Fibroblast of villous mesenchyme (primary cell): ENCODE measurements around the gene DENND4C. TPM values are rescaled to one million over a fixed set of nuclear protein-coding genes. Genes with fewer than 3 reads are reported as not detected.
"Not testable (repeated sequence)": the region's sequence is repeated elsewhere in the genome, so short reads cannot be mapped to it uniquely, and the experiment has no call there.

Source experiments
- DNase-seq: peaks from one replicate; pipeline ENCODE4 v3.0.0-alpha.2; 2010; ENCODE audit warnings: low read depth
- H3K4me3 ChIP-seq: 2 replicates; pipeline ENCODE4 v1.5.1; 2011; ENCODE audit warnings: low read depth, mild to moderate bottlenecking, low read length
- CTCF ChIP-seq: IDR thresholded peaks from 2 replicates; pipeline ENCODE4 v1.5.1; 2012; ENCODE audit warnings: low read depth, mild to moderate bottlenecking, low read length; ENCODE audit not compliant: insufficient read depth
- total RNA-seq: library from RNA; depleted of rRNA; stranded (reverse); fragments of >200 nt; gene quantifications from 2 replicates; pipeline ENCODE4 v1.2.3, GENCODE V29; 2012

DENND4C gene
- total RNA-seq, 1 donor: 70.0 TPM

- no peak for TF ChIP-seq CTCF
- no peak for DNase-seq
These were observed 167.4 kb downstream of the DENND4C start for GRCh38 chr9:19397845-19398244.

GRCh38 chr9:19403231-19403630 is 172.7 kb downstream of the DENND4C start:
- DNase-seq, H3K4me3 ChIP-seq: not testable (repeated sequence)

More at GRCh38 chr9:19397845-19398244, 167.4 kb downstream of the DENND4C start:
- H3K4me3 ChIP-seq: no peak overlapping the region

- no peak for DNase-seq
- TF ChIP-seq CTCF: no peak
- H3K4me3 ChIP-seq: no peak overlapping the region
These were observed 174.0 kb downstream of the DENND4C start for GRCh38 chr9:19404283-19405075.

- DNase-seq: no peak
These were observed 175.3 kb downstream of the DENND4C start for GRCh38 chr9:19405771-19406170.

GRCh38 chr9:19408316-19408692 is 177.8 kb downstream of the DENND4C start:
- no peak for DNase-seq
- TF ChIP-seq CTCF: no peak
- peak overlapping the region; percentile 86 for H3K4me3 ChIP-seq

More at GRCh38 chr9:19405771-19406170, 175.3 kb downstream of the DENND4C start:
- no peak overlapping the region for H3K4me3 ChIP-seq
- no peak for TF ChIP-seq CTCF

- DNase-seq: peak; percentile 91
- H3K4me3 ChIP-seq: peak within 1 kb of the TSS; percentile 86
- TF ChIP-seq CTCF: no peak
These were observed 178.4 kb downstream of the DENND4C start, which contains the start of gene ACER2 for GRCh38 chr9:19408693-19409400. Gene ACER2, plus strand, starts transcription at chr9:19409009. Its CDS starts 76 bp downstream, at chr9:19409085.
